COLO668 (cell line): Measurements from ENCODE around the gene ATAD3B.
A peak's percentile ranks its signal among the peaks of the same experiment; 100 is the strongest.
"Not testable (repeated sequence)": the region's sequence is repeated elsewhere in the genome, so short reads cannot be mapped to it uniquely, and the experiment has no call there.

Source experiments
- DNase-seq: peaks from one replicate; lab custom pipeline; 2025; ENCODE audit not compliant: unreplicated experiment; lab: John Stamatoyannopoulos, UW

Gene ATAD3B

DNA sequence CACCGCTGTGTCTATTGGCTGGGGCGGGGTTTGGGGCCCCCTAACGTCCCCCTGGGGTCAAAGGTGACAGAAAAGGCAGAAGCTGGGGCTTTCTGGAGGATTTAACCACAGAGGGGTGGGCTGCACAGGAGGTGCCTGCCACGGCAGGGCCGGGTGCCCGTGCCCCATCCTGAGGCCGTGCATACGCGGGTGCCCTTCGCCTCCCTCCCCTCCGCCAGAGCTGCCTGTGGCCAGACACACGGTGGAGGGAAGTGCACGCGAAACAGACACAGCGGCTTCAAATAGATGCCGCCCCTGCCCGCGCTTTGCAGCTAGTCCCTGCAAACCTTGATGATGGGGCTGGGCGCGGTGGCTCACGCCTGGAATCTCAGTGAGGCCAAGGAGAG, 37.9 kb downstream of the ATAD3B start:
- not testable (repeated sequence) for DNase-seq

DNA sequence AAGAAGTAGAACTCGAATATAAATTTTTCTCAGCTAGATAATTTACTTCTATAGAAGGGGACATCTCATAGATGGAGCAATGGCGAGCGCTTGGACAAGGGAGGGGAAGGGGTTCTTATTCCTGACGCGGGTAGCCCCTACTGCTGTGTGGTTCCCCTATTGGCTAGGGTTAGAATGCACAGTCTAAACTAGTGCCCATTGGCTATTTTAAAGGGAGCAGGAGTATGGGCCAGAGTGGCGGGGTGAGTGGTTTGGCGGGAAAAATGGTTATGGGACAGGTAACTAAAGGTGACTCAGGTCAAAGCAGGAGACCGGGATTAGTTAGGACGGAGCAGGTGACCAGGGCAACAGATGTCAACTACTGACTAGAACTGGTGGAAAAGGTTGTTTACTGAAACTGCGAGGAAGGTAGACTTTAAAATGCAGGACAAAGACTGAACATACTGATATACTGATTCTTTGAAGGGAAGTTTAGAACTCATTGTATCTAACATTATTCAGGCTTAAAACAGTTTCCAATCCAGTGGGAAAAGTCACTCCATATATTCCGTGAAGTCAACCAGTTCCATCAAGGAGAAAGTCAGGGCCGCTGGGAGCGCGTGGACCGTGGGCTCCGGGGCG, 39.5 kb downstream of the ATAD3B start:
- peak; percentile 59 for DNase-seq

DNA sequence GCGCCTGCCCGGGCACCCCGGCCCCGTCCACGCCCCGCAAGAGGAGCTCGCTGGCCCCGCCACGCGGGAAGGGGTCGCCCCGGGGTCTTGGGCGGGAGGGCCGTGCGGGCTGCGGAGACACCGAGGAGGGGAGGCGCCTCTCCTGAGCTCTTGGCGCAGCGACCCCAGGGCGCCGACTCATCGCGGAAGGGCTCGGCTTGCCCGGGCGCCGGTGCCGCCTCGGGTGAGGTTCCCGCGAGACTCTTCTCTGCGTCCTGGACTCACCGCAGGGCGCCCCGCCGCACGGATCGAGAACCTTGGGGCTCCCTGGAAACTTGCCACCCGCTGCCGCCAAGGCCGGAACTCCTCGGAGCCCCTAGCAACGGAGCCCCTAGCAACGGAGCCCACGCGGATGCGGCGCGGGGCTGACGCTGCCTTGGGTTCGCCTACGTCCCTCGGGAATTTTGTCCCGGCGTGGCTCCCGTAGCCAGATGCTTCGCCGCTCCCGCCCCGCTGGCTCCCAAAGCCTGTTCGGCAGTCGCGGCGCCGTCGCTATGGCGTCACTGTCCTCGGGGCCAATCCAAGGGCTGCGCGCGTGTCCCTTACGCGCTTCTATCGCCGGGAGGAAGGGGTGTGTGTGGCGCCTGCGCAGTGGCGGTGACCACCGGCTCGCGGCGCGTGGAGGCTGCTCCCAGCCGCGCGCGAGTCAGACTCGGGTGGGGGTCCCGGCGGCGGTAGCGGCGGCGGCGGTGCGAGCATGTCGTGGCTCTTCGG, 40.1 kb downstream of the ATAD3B start, which contains the start of gene ATAD3A:
Gene ATAD3A (plus strand): TSS at position 630 of the 753 bp plus-strand sequence. CDS start 107 bp downstream, at position 737.
- peak; percentile 100 for DNase-seq

DNA sequence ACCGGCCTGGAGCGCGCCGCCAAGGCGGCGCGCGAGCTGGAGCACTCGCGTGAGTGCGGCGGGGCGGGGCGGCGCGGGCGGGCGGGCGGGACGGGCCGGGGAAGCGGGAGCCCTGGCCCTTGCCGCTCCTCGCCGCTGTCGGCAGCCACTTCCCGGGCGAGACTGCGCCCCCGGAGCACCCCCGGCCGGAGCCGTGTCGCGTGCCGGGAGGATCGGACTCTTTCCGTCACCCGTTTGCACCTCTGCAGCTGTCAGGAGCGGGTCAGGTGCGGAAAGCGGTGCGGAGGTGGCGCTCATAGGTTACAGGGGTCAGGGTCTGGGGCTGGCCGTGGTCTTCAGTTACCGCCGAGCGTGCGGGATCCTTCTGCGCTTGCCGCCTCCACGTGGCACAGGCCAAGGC, 40.9 kb downstream of the ATAD3B start:
- DNase-seq: peak; percentile 43

DNA sequence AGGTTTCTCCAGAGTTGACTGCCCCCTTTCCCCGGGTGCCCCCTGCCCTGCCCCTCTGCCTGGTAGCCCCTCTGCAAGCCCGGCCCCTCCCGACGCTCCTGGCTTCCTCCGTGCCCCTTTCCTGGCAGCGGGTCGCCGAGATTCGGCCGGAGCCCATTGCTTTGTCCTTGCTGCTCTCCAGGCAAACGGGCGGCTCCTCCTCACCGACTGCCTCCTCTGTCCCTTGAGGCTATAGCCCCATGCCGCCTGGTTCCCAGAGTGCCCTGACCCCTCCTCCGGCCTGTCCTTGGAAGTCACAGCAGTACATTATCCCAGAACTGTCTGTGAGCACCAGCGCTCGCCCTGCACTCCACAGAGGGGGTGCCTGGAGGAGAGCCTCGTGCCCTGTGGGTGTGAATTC, 42.1 kb downstream of the ATAD3B start:
- DNase-seq: not testable (repeated sequence)

DNA sequence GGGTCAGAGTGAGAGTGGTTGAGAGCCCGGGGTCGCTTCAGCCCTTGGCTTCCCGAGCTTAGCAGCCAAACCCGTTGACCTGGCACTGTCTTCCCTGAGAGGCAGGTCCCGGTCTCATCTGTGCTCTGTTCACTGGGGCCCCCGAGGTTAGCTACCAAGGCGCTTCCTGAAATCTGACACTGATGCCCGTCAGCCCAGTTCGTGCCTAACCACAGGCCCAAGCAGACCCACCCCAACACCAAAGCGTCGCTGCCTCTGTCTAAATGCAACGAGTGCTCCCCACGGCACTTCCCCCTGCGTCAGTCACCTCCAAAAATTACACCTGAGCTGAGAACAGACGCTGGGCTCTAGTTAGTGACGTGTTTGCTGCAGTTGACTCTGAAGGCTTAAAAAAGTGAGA, 42.8 kb downstream of the ATAD3B start:
- DNase-seq: peak; percentile 53

DNA sequence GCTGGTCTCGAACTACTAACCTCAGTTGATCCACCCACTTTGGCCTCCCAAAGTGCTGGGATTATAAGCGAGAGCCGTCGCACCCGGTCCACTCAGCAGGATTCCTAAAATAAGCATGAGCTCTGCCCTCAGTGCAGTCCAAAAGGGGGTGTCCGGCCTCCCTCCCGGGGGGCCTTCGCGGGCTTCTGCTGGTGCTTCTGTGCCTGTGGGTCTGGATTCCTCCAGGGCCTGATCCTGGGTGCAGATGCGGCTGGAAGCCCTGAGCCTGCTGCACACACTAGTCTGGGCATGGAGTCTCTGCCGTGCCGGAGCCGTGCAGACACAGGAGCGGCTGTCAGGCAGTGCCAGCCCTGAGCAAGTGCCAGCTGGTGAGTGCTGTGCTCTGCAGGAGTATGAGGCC, 45.4 kb downstream of the ATAD3B start:
- DNase-seq: not testable (repeated sequence)

DNA sequence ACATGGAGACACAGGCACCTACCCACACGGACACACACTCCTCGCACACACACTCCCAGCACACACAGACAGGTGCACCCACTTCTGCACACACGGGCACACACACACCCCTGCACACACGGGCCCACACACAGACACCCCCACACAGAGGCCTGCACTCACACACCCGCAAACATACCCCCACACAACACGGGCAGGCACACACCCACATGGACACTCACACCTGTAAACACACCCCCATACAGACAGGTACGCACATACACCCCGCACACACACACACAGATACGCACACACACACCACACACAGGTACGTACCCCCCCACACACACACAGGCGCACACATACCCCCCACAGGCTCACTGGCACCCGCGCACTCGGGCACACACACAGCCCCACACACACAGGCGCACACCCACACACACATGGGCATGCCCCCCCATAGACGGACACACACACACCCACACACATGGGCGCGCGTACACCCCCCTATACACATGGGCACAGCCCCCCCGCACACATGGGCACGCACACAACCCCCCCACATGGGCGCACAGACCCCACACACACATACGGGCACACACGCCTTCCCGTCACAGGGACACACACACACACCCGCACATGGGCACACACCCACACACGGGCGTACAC, 46.5 kb downstream of the ATAD3B start:
- no peak for DNase-seq

DNA sequence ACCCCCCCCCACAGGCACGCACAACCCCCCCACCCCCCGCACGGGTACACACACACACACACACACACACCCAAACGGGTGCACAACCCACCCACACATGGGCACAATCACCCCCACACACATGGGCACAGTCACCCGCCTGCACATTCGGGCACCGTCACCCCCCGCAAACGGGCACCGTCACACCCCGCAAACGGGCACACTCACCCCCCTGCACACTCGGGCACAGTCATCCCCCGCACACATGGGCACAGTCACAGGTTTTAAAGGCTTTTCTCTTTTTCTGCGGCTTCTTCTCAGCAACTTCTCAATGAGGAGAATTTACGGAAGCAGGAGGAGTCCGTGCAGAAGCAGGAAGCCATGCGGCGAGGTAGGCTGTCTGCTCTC, 47.0 kb downstream of the ATAD3B start:
- DNase-seq: not testable (repeated sequence)

DNA sequence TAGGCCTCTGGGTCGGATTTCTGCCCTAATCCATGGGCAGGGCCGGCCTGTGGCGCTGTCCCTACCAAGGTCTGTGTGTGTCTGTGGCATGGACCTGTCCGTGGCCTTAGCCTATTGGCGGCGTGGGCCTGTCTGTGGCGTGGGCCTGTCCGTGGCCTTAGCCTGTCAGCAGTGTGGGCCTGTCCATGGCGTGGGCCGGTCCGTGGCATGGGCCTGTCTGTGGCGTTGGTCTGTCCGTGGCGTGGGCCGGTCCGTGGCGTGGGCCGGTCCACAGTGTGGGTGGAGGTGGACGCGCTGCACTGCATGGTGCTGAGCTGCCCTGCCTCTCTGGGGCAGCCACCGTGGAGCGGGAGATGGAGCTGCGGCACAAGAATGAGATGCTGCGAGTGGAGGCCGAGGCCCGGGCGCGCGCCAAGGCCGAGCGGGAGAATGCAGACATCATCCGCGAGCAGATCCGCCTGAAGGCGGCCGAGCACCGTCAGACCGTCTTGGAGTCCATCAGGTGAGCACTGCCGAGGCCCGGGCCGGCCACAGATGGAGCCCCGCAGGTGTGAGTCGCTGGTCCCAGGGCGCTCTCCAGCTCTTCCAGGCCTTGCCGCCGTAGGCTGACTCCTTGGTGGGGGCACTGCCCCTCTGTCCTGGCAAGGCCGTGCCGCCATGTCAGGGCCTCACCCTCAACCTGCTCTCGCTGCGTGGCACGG, 48.4 kb downstream of the ATAD3B start:
- DNase-seq: not testable (repeated sequence)

DNA sequence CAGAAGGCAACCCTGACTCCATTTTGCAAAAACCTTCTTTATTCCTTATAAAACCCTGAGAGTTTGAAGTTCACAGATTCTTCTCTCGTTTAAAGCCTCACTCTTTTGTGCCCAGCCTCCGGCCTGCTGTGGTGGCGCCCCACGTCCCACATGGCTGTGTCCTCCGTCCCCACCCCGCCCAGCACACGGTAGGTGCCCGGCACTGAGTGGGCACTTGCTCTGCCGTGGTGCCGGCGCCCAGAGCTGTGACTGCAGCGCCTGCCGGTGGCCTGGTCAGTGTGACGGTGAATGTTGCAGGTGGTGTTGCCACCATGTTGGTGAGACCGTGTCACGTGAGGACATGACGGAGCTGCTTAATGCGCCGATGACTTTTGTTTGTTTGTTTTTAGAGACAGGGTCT, 49.8 kb downstream of the ATAD3B start:
- DNase-seq: no peak

DNA sequence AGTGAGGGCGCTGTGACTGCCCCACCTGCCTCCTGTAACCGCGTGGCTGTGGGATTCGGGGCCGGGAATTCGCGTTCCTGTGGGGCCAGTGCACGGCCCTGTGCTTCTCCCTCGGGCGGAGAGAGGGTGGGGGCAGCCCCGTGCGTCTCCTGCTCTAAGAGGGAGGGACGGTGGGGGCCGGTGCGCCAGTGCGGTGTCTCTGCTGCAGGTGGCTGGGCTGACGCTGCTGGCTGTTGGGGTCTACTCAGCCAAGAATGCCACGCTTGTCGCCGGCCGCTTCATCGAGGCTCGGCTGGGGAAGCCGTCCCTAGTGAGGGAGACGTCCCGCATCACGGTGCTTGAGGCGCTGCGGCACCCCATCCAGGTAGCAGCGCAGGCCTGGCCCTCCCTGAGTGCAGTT, 51.0 kb downstream of the ATAD3B start:
- not testable (repeated sequence) for DNase-seq

DNA sequence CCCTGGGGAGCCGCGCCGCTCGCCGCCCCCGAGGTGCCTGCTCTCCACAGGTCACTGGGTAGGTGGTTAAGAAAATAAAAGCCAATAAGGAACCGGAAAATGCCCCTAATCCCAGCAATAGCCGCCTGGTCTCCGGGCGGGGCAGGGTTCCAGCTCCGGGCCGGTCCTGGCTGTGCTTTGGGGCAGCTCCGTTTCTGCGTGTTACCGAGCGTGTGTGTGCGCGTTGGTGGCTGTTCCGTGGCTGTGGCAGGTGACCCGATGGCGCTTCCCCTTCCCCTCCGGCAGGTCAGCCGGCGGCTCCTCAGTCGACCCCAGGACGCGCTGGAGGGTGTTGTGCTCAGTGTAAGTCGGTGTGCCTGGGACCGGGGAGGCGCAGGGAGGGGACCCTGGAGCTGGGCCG, 51.7 kb downstream of the ATAD3B start:
- not testable (repeated sequence) for DNase-seq

DNA sequence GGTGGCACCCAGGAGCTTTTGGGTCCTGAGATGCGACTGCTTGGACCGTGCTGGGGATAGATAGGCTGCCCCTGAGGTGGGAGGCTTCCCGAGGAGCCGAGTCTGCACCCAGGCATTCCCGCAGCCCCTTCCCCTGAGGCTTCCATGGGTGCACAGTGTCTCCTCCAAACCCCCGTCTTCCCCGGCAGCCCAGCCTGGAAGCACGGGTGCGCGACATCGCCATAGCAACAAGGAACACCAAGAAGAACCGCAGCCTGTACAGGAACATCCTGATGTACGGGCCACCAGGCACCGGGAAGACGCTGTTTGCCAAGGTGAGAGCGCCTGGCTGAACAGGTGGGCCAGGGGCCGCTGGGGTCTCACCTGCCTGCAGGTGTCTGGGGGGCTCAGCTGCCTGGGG, 52.1 kb downstream of the ATAD3B start:
- DNase-seq: not testable (repeated sequence)

DNA sequence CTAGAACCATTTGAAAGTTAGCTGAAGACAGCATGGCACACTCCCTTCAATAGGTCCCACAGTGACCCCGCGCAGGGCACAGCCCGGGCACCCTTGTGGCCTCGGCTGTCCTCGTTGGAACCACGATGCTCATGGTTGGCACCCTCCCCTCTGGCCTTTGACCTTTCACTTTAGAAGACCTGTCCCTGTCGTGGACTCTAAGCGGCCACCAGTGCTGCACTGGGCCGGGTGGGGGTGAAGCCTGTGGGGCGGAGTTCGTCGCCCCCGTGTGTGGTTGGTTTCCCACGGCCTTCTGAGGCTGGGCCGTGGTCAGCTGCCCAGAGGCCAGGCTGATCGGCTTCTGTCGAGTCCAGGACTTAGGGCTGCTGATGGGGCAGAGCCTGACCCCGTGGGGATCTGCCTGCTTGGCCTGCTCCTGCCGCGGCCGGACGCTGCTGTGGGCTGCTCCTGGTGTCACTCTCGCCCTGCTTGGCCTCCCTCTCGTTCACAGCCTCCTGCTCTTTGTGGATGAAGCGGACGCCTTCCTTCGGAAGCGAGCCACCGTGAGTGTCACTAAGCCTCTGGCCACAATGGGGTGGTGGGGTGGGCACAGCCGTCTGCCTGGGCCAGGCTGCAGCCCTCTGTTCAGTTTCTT, 53.3 kb downstream of the ATAD3B start:
- not testable (repeated sequence) for DNase-seq

DNA sequence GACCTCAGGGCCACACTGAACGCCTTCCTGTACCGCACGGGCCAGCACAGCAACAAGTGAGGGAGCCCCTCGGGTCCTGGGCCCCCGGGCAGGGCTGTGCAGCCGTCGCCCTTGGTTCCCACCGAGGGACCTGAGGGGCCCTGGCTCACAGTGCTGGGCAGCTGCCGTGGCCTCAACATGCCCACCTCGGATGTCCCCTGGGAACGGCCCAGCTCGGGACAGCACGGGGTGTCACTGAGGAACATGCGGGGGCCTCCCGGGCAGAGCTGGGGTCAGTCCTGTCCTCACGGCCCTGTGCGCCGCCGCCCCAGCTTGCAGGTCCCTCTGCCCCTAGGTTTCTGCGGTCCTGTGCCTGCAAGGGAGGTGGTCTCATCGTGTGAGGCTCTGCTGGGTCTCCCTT, 54.9 kb downstream of the ATAD3B start:
- DNase-seq: not testable (repeated sequence)

DNA sequence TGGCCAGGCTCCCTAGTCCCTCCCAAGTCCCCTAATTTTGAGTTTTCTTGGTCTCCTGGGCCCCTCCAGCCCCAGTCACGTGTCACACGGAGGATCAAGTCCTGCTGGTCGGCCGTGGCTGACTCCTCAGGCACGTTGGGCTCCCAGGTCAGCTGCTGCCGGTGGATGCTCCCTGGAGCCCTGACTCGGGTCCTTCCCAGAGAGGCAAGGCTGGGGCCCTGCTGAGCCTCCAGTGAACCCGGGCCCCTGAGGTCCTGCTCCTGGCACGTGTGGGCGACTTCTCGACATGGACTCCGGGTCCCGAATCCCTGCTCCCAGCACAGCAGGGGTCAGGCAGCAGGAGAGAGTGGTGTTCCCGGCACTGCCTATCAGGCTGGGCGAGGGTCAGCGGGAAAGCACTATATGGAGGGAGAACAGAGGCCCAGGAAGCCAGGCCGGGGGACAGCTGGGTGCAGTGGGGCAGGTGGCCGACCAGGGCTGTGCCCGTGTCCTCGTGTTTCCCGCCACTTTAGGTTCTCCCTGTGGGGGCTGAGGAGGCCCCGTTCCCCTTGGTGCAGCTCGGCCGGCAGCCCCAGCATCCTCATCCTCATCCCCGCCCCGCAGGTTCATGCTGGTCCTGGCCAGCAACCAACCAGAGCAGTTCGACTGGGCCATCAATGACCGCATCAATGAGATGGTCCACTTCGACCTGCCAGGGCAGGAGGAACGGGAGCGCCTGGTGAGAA, 55.7 kb downstream of the ATAD3B start:
- DNase-seq: no peak

DNA sequence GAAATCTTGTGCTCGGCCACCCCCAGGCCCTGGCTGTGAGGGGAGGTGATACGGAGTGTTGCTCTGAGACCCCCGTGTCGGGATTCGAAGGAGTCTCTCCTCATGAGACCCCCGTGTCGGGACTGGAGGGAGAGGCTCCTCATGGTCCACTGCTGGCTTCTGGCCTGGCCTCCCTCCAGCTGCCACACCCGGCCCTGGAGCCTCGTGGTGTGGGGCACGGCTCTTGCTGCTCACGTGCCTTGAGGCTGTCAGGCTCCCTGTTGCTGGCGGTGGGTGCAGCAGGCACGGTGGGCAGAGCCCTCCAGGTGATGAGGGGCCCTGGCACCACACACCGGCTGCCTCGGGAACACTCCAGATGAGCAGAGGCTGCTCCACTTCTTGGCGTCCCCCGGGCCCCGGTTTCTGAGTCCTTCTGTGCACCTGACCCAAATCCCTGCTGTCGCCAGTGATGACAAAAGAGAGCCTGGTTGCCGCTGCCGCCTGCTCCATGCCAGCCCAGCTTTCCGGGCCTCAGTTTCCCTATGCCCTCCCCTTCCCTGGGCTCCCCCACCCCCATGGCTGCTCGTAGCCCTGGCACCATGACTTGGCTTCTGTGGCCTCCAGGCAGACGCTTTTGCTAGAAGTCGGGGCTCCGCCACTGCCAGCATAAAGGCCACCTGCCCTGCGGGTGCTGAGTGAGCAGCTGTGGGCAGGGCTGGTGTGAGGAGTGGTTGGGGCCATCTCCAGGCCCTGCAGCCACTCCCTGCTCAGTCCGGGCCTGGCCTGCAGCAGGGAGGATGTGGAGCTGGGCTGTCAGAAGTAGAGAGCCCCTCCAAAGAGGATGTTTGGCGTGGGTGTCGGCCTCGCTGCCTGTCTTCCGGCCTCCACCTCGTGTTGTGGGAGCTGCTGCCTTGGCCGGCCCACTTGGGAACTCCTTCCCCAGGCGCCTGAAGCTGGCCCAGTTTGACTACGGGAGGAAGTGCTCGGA, 57.0 kb downstream of the ATAD3B start:
- no peak for DNase-seq

DNA sequence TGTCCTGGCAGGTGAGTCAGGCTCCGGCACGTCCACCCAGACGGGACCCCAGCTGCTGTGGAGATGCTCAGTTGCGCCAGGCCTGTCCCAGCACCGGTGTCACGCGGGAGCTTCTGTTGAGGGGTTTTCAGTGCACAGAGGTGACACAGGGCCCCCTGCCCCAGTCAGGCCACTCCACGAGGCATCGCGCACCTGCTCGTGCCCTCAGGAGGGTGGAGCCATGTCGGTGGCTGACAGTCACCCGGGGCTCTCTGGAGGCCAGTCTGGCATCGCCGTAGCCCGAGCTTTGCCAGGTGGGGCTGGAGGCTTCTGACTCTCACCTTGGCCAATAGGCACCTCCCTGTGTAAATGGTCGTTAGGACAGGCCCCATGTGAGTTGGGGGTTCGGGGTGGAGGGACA, 57.8 kb downstream of the ATAD3B start:
- DNase-seq: no peak
